WTC11 (cell line): Measurements from ENCODE around the gene ANGEL1.

Experiments used
- EMX1 ChIP-seq: fragments of 250-450 bp; sonication (Bioruptor Pico); IDR thresholded peaks from 2 replicates; pipeline ENCODE4 v1.8.0; 2021; ENCODE audit warnings: mild to moderate bottlenecking
- NR1H2 ChIP-seq: sonication (generic); formaldehyde crosslinking; IDR thresholded peaks from 2 replicates; pipeline ENCODE4 v1.9.0; 2021; ENCODE audit warnings: mild to moderate bottlenecking, moderate library complexity, missing genetic modification reagents
- SMAD3 ChIP-seq: sonication (generic); formaldehyde crosslinking; IDR thresholded peaks from 2 replicates; pipeline ENCODE4 v1.8.0; 2022; ENCODE audit warnings: missing genetic modification reagents, mild to moderate bottlenecking, borderline replicate concordance
- SP1 ChIP-seq: sonication (generic); formaldehyde crosslinking; conservative IDR thresholded peaks from 2 replicates; pipeline ENCODE4 v1.8.1; 2022; ENCODE audit warnings: missing genetic modification reagents
- TF ChIP-seq, protein P1 (sequence below): fragments of 200-600 bp; IDR thresholded peaks from 2 replicates; pipeline ENCODE4 v1.8.0; 2022; ENCODE audit warnings: antibody characterized with exemption

DNA sequence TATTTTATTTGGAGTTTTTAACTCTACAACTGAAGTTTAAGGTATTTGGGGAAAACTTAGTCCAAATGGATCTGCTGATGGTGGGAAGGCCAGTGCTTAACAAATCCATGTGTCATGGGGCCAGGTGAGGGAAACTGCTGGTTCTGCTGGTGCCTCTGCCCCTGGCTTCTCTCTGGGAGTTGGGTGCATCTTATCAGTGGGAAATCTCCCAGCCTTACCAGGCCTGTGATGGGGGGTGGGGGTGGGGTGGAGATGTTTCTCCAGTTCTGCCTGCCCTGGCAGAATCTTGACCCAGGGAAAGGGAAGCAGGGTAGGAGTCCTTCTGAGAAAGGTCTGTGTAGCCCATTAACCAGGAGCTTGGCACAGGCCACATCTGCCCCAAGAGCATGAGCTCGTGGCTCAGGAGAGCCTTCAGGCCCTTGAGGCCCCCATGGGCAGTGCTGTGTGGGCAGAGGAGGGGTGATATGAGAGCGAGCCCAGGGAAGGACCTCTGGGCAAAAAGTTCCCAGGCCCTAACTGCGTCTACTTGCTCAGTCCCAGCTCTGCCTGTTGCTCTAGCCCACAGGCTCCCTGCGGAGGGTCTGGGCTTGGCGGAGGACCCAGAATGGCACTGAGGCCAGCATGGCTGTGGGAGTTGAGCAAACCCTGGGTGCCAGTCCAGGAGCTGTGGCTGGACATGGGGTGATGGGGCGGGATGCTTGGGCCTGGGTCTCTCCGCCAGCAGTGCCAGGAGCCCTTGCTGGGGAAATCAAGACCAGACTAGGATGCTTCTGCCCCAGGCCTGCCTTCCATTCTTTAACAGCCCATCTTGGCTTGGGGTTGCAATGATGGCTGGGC, 33.2 kb downstream of the ANGEL1 start:
- TF ChIP-seq EMX1 (CRISPR knock-in tag) = no peak
- TF ChIP-seq SMAD3 (CRISPR knock-in tag) = no peak
- no peak for TF ChIP-seq SP1 (CRISPR knock-in tag)
- TF ChIP-seq, protein P1, sequence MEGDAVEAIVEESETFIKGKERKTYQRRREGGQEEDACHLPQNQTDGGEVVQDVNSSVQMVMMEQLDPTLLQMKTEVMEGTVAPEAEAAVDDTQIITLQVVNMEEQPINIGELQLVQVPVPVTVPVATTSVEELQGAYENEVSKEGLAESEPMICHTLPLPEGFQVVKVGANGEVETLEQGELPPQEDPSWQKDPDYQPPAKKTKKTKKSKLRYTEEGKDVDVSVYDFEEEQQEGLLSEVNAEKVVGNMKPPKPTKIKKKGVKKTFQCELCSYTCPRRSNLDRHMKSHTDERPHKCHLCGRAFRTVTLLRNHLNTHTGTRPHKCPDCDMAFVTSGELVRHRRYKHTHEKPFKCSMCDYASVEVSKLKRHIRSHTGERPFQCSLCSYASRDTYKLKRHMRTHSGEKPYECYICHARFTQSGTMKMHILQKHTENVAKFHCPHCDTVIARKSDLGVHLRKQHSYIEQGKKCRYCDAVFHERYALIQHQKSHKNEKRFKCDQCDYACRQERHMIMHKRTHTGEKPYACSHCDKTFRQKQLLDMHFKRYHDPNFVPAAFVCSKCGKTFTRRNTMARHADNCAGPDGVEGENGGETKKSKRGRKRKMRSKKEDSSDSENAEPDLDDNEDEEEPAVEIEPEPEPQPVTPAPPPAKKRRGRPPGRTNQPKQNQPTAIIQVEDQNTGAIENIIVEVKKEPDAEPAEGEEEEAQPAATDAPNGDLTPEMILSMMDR = no peak
- no peak for TF ChIP-seq NR1H2 (CRISPR knock-in tag)
